ENCODE data around the gene MRPS18A.
A peak's percentile ranks its signal among the peaks of the same experiment; 100 is the strongest.

MRPS18A gene

GRCh38 chr6:43695967-43696291 is 8.3 kb upstream of the MRPS18A start:
- DNase-seq, result no peak

GRCh38 chr6:43695215-43695966 is 7.8 kb upstream of the MRPS18A start:
- no peak for DNase-seq

- no peak for DNase-seq
Measured at GRCh38 chr6:43689421-43689820, 1.8 kb upstream of the MRPS18A start.

GRCh38 chr6:43687079-43687436 is 533 bp downstream of the MRPS18A start:
- no peak for DNase-seq

GRCh38 chr6:43683708-43684455 is 3.7 kb downstream of the MRPS18A start:
- no peak for DNase-seq

- no peak for DNase-seq
Measured at GRCh38 chr6:43682724-43683429, 4.7 kb downstream of the MRPS18A start.

GRCh38 chr6:43681303-43681702 is 6.3 kb downstream of the MRPS18A start:
- DNase-seq, result no peak

- no peak for DNase-seq
Measured at GRCh38 chr6:43680308-43681200, 7.0 kb downstream of the MRPS18A start.

GRCh38 chr6:43679057-43679456 is 8.5 kb downstream of the MRPS18A start:
- no peak for DNase-seq

GRCh38 chr6:43678341-43678740 is 9.2 kb downstream of the MRPS18A start:
- DNase-seq, result no peak

- DNase-seq, result no peak
Measured at GRCh38 chr6:43677759-43678158, 9.8 kb downstream of the MRPS18A start.

- DNase-seq, result no peak
Measured at GRCh38 chr6:43676962-43677606, 10.5 kb downstream of the MRPS18A start.

GRCh38 chr6:43674921-43675320 is 12.7 kb downstream of the MRPS18A start:
- no peak for DNase-seq

GRCh38 chr6:43674291-43674690 is 13.3 kb downstream of the MRPS18A start:
- DNase-seq, result no peak

- DNase-seq, result no peak
Measured at GRCh38 chr6:43673444-43674084, 14.0 kb downstream of the MRPS18A start.

GRCh38 chr6:43671801-43672690 is 15.5 kb downstream of the MRPS18A start:
- no peak for DNase-seq

- no peak for DNase-seq
Measured at GRCh38 chr6:43671011-43671800, 16.4 kb downstream of the MRPS18A start.

- no peak for DNase-seq
Measured at GRCh38 chr6:43670623-43670986, 17.0 kb downstream of the MRPS18A start.

GRCh38 chr6:43669922-43670622 is 17.5 kb downstream of the MRPS18A start:
- DNase-seq, result peak; percentile 63
